NCI-H128 (cell line): ENCODE results near the gene PWP1.
"Not testable (repeated sequence)": the region's sequence is repeated elsewhere in the genome, so short reads cannot be mapped to it uniquely, and the experiment has no call there.

Source experiments
- DNase-seq: peaks from one replicate; lab custom pipeline; 2025; ENCODE audit not compliant: unreplicated experiment; lab: John Stamatoyannopoulos, UW

Gene PWP1

GRCh38 chr12:107667464-107667863 lies 18.1 kb upstream of the PWP1 start:
- DNase-seq = no peak

GRCh38 chr12:107668320-107669098 lies 17.1 kb upstream of the PWP1 start:
- DNase-seq = no peak

- no peak for DNase-seq
Measured at GRCh38 chr12:107669946-107670345, 15.7 kb upstream of the PWP1 start.

GRCh38 chr12:107670999-107671643 lies 14.5 kb upstream of the PWP1 start:
- no peak for DNase-seq

GRCh38 chr12:107677671-107678070 lies 7.9 kb upstream of the PWP1 start:
- no peak for DNase-seq

- no peak for DNase-seq
Measured at GRCh38 chr12:107679336-107679735, 6.3 kb upstream of the PWP1 start.

GRCh38 chr12:107681455-107681835 lies 4.2 kb upstream of the PWP1 start:
- no peak for DNase-seq

GRCh38 chr12:107681836-107682820 lies 3.5 kb upstream of the PWP1 start:
- no peak for DNase-seq

- no peak for DNase-seq
Measured at GRCh38 chr12:107684029-107684795, 1.4 kb upstream of the PWP1 start.

- no peak for DNase-seq
Measured at GRCh38 chr12:107684990-107685359, 624 bp upstream of the PWP1 start.

- not testable (repeated sequence) for DNase-seq
Measured at GRCh38 chr12:107695772-107696171, 10.2 kb downstream of the PWP1 start.

- DNase-seq = no peak
Measured at GRCh38 chr12:107702106-107702505, 16.5 kb downstream of the PWP1 start.

- DNase-seq = no peak
Measured at GRCh38 chr12:107704041-107704440, 18.4 kb downstream of the PWP1 start.

GRCh38 chr12:107705522-107705921 lies 19.9 kb downstream of the PWP1 start:
- DNase-seq = not testable (repeated sequence)

GRCh38 chr12:107715780-107716179 lies 30.2 kb downstream of the PWP1 start:
- DNase-seq = no peak

GRCh38 chr12:107718606-107719005 lies 33.0 kb downstream of the PWP1 start:
- DNase-seq = no peak

GRCh38 chr12:107727327-107727726 lies 41.7 kb downstream of the PWP1 start:
- not testable (repeated sequence) for DNase-seq

- DNase-seq = not testable (repeated sequence)
Measured at GRCh38 chr12:107727742-107728141, 42.1 kb downstream of the PWP1 start.

- no peak for DNase-seq
Measured at GRCh38 chr12:107730618-107731341, 45.2 kb downstream of the PWP1 start.

GRCh38 chr12:107731366-107731765 lies 45.8 kb downstream of the PWP1 start:
- DNase-seq = no peak
